NB4 (cell line): ENCODE results near the gene PPP1R1B.

Experiments used
- CTCF ChIP-seq: IDR thresholded peaks from one replicate; pipeline ENCODE4 v1.5.1; 2012; ENCODE audit warnings: low read depth, low read length
- MYC ChIP-seq: IDR thresholded peaks from 2 replicates; pipeline ENCODE4 v1.6.1; 2011; ENCODE audit warnings: low read depth, low read length
- POLR2A ChIP-seq: IDR thresholded peaks from 2 replicates; pipeline ENCODE4 v1.6.1; 2011; ENCODE audit warnings: mild to moderate bottlenecking; ENCODE audit not compliant: insufficient read length; ENCODE audit errors: extremely low read depth

DNA sequence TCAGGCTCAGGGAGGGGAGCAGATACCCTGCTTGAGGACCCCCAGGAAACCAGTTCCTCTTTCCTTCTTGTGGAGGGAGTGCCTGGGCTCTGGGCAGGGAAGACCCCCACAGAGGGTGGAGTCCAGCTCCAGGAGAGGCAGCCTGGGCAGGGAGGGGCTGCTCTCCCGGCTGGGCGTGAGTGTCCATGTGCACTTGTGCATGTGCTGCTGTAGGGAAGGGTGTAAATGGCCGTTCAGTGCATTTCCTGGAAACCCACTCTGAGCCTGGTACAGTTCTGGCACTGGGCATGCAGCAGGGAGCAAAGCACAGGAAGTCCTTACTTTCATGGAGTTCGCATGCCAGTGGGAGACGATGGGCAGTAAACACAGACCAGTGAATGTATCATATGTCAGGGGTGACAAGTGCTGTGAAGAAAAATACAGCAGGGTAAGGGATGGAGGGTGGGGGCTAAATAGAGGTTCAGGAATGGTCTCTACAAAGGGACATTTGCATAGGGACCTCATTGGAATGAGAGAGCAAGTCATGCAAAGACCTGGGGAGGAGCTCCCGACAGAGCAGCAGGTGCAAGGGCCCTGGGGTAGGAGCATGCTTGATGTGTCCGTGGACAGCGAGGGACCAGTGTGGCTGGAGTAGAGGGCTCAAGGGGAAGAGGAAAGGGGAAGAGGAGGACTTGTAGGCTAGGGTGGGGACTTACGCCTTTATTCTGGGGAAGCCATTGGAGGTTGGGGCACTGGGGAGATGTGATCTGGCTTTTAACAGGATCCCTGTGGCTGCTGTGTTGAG, 15.7 kb downstream of the PPP1R1B start:
- no peak for TF ChIP-seq CTCF
- no peak for TF ChIP-seq POLR2A
- no peak for TF ChIP-seq MYC
